Upper lobe of left lung (tissue), 6 donors: ENCODE results near the gene MAP2K5. TPM values are rescaled to one million over a fixed set of nuclear protein-coding genes. Genes with fewer than 3 reads are reported as not detected.

Experiments used
- ATAC-seq, 2 donors: fragments of 200-7000 bp; cut with Tn5 transposase; one replicate each; pipeline ENCODE4 v1.9.1; 2022; ENCODE audit warnings: mild to moderate bottlenecking in 2 of 2, moderate library complexity in 2 of 2; ENCODE audit not compliant: low FRiP score in 2 of 2
- DNase-seq, 2 donors: peaks; one replicate each; pipeline ENCODE4 v3.0.0-alpha.2; 2019 to 2020
- H3K27ac ChIP-seq, 4 donors: fragments of 200-600 bp; sonication (generic); one replicate each; pipeline ENCODE4 v1.5.1; 2016 to 2019
- H3K27me3 ChIP-seq, 4 donors: fragments of 200-600 bp; sonication (generic); one replicate each; pipeline ENCODE4 v1.5.1; 2017 to 2019
- H3K36me3 ChIP-seq, 4 donors: fragments of 200-600 bp; sonication (generic); one replicate each; pipeline ENCODE4 v1.5.1; 2016 to 2019
- H3K4me1 ChIP-seq, 4 donors: fragments of 200-600 bp; sonication (generic); one replicate each; pipeline ENCODE4 v1.5.1; 2018 to 2019
- H3K4me3 ChIP-seq, 4 donors: fragments of 200-600 bp; sonication (generic); one replicate each; pipeline ENCODE4 v1.5.1; 2017 to 2019; ENCODE audit warnings: mild to moderate bottlenecking in 2 of 4, moderate library complexity in 1 of 4
- H3K9me3 ChIP-seq, 4 donors: fragments of 200-600 bp; sonication (generic); one replicate each; pipeline ENCODE4 v1.5.1; 2018 to 2019
- EP300 ChIP-seq, 4 donors: sonication (generic); formaldehyde crosslinking; IDR thresholded peaks; one replicate each; pipeline ENCODE4 v1.5.1; 2017; ENCODE audit warnings: antibody characterized with exemption in 4 of 4, control low read depth in 2 of 4
- POLR2A ChIP-seq, 4 donors: fragments of 450-650 bp; IDR thresholded peaks; one replicate each; pipeline ENCODE4 v1.5.1; 2016 to 2017; ENCODE audit warnings: antibody characterized with exemption in 4 of 4, mild to moderate bottlenecking in 2 of 4
- POLR2AphosphoS5 ChIP-seq, 2 donors: sonication (generic); formaldehyde crosslinking; IDR thresholded peaks; one replicate each; pipeline ENCODE4 v1.5.1; 2017; ENCODE audit warnings: antibody characterized with exemption in 2 of 2
- WGBS, 2 donors: methylation state at CpG; one replicate each; pipeline ENCODE4 v1.1.5; 2017 to 2018; 5-methylcytosine and 5-hydroxymethylcytosine counted together
- total RNA-seq, 6 donors: library from RNA; depleted of rRNA in 4 of 6; stranded (reverse); fragments of >200 nt in 4 of 6; gene quantifications; one replicate each; pipeline versions ENCODE4 v1.1.0 to v1.2.1, GENCODE V29; 2016 to 2021
- TF ChIP-seq, protein P1 (sequence below), 6 experiments: fragments of 450-650 bp in 4 of 6; fragments of 200-600 bp in 2 of 6; sonication (generic) in 2 of 6; IDR thresholded peaks; one replicate each; pipeline ENCODE4 v1.5.1; 2016 to 2019; ENCODE audit warnings: antibody characterized with exemption in 6 of 6
- donor health status: DM: no; HTN: no; CAD: no; lungs with moderate emphysema.
- donor health status: DM: no; HTN: yes; CAD: no; lungs with severe emphysema.

MAP2K5 gene
- total RNA-seq, 6 donors from 2014 or later = 7.8 to 25.6 (median 16.0) TPM

DNA sequence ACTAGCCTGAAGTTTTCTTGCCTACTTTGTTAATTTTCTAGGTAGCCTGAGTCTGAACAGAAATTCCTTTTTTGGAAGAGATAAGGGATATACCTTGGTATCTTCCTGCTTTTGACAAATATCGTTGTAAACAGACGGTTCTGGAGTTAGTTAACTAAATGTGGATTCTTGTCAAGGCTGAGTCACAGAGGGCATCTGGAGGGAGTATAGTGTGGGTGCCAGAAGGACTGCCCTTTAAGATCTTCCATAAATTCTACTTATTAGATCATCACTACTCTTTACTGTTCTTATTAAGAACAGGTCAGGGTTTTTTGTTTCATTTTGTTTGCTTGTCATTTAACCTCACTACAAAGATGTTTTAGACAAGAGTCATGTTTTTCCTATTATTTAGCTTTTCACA lies 157.5 kb downstream of the MAP2K5 start:
- Histone ChIP-seq H3K9me3 (no peaks in the 10 kb centered on the region), H3K4me3 (no peak overlapping the region), H3K27me3 (no peaks in the 10 kb centered on the region), H3K27ac (no peak overlapping the region), H3K36me3 (peaks cover 0 to 11% (median 2%) of the 10 kb centered on the region in 4 donors), H3K4me1 (no peaks in the 10 kb centered on the region)
- ATAC-seq (no peak), DNase-seq (no peak)
- 95 to 100% methylated on average over 2 of the region's 2 CpGs for WGBS, 2 donors
- TF ChIP-seq POLR2A (IDR thresholded peaks at IDR 0.05) = no peak
- TF ChIP-seq EP300 (IDR thresholded peaks at IDR 0.05) = no peak
- TF ChIP-seq POLR2AphosphoS5 (IDR thresholded peaks at IDR 0.05) = no peak
- TF ChIP-seq, protein P1, sequence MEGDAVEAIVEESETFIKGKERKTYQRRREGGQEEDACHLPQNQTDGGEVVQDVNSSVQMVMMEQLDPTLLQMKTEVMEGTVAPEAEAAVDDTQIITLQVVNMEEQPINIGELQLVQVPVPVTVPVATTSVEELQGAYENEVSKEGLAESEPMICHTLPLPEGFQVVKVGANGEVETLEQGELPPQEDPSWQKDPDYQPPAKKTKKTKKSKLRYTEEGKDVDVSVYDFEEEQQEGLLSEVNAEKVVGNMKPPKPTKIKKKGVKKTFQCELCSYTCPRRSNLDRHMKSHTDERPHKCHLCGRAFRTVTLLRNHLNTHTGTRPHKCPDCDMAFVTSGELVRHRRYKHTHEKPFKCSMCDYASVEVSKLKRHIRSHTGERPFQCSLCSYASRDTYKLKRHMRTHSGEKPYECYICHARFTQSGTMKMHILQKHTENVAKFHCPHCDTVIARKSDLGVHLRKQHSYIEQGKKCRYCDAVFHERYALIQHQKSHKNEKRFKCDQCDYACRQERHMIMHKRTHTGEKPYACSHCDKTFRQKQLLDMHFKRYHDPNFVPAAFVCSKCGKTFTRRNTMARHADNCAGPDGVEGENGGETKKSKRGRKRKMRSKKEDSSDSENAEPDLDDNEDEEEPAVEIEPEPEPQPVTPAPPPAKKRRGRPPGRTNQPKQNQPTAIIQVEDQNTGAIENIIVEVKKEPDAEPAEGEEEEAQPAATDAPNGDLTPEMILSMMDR (IDR thresholded peaks at IDR 0.05) = no peak

DNA sequence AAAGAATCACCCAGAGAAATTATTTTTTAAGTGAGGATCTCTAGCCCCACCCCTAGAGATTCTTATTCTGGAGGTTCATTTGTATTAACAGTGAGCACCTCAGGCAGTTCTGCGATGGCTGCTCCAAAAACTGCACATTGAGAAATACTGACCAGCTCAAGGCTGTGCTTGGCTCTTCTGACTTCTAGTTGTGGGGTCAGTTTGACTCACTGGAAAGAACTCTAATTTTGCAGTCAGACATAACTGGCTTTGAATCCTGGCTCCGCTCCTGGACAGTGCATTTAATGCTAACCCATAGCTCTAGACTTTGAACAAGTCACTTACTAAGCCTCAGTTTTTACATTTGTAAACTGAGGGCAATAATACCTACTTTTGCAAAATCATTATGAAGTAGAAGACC lies 159.2 kb downstream of the MAP2K5 start:
- WGBS, 2 donors = 96 to 100% methylated on average over 2 of the region's 2 CpGs
- ATAC-seq (no peak), DNase-seq (no peak)
- H3K27ac ChIP-seq = no peak overlapping the region
- peaks cover 0 to 12% (median 2%) of the 10 kb centered on the region in 4 donors for H3K36me3 ChIP-seq
- H3K4me3 ChIP-seq = no peak overlapping the region
- H3K9me3 ChIP-seq = no peaks in the 10 kb centered on the region
- H3K4me1 ChIP-seq = no peaks in the 10 kb centered on the region
- no peak for TF ChIP-seq POLR2AphosphoS5 (IDR thresholded peaks at IDR 0.05)
- TF ChIP-seq POLR2A (IDR thresholded peaks at IDR 0.05) = no peak
- TF ChIP-seq, protein P1 (IDR thresholded peaks at IDR 0.05) = no peak
- no peak for TF ChIP-seq EP300 (IDR thresholded peaks at IDR 0.05)
- H3K27me3 ChIP-seq = no peaks in the 10 kb centered on the region

DNA sequence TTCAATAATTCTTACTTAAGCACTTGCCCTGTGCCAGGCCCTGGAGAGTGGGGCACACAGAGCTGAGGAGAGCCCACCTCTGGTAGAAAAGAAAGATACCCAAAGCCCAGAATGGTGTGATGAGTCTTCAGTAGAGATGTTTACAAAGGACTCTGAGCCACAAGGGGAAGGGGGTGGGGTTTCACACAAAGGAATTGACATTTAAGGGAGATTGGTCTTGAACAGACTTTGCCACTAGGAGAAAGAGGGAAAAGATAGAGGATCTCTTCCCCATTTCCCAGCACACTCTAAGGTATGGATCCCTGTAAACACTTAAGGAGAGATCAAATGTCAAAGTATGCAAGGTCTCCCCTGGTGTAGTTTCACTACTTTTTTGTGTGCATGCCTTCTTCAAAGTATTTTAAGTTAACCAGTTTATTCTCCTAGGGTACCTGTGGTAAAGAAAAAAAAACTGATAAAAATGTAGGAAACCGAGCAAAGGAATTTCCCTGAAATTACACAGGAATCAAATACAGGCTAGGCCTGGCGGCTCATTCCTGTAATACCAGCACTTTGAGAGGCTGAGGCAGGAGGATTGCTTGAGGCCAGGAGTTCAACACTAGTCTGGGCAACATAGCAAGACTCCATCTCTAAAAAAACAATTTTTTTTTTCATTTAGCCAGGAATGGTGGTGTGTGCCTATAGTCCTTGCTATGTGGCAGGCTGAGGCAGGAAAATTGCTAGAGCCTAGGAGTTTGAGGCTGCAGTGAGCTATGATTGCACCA lies 165.2 kb downstream of the MAP2K5 start:
- no peak for ATAC-seq
- 87 to 88% methylated on average over 2 of the region's 2 CpGs for WGBS, 2 donors
- DNase-seq = no peak

DNA sequence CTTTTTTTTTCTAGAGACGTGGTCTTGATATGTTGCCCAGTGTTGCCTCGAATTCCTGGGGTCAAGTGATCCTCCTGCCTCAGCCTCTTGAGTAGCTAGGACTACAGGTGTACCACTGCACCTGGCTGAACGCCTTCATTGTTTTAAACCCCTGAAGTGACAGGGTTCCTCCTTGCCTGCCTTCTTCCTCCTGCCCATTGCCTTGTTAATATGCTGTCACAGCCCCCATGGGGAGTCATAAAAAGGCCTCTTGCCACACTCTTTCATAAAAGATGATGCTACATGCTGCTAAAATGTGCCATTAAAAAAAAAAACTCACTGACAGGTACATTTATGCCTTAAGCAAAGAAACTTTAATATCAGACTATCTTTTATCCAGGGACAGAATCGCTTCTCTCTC lies 166.0 kb downstream of the MAP2K5 start:
- H3K4me3 ChIP-seq = no peak overlapping the region
- peaks cover 0 to 9% (median 2%) of the 10 kb centered on the region in 4 donors for H3K36me3 ChIP-seq
- no peak overlapping the region for H3K27ac ChIP-seq
- ATAC-seq (no peak), DNase-seq (no peak)
- no peaks in the 10 kb centered on the region for H3K4me1 ChIP-seq
- H3K9me3 ChIP-seq = no peaks in the 10 kb centered on the region
- TF ChIP-seq EP300 (IDR thresholded peaks at IDR 0.05) (no peak), POLR2AphosphoS5 (IDR thresholded peaks at IDR 0.05) (no peak), POLR2A (IDR thresholded peaks at IDR 0.05) (no peak)
- TF ChIP-seq, protein P1 (IDR thresholded peaks at IDR 0.05) = no peak
- H3K27me3 ChIP-seq = no peaks in the 10 kb centered on the region
- 85 to 88% methylated on average over 4 of the region's 4 CpGs for WGBS, 2 donors

More for the DNA sequence above, 165.2 kb downstream of the MAP2K5 start:
- TF ChIP-seq POLR2AphosphoS5 (IDR thresholded peaks at IDR 0.05) = no peak
- no peak for TF ChIP-seq POLR2A (IDR thresholded peaks at IDR 0.05)
- no peak for TF ChIP-seq EP300 (IDR thresholded peaks at IDR 0.05)
- TF ChIP-seq, protein P1 (IDR thresholded peaks at IDR 0.05) = no peak
- Histone ChIP-seq H3K36me3 (peaks cover 0 to 16% (median 2%) of the 10 kb centered on the region in 4 donors), H3K9me3 (no peaks in the 10 kb centered on the region), H3K4me1 (no peaks in the 10 kb centered on the region), H3K27ac (no peak overlapping the region), H3K27me3 (no peaks in the 10 kb centered on the region), H3K4me3 (no peak overlapping the region)

DNA sequence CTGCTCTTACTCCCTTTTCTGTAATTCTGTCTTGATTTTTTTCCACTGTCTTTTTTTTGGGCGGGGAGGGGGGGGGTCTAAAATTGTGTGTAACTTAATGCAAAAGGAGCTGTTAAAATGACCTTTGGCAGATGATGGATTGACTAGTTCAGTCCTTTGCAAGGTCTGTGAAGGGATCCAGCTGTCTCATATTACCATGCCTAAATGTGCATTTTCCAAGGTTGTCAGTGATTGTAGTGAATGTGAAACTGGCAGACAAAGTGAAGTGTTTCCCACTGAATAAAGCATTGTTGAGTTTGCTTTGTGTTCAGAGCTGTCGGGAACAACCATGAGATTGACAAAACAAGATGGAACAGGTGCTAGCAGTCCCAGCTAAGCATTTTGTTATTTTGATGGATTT lies 172.7 kb downstream of the MAP2K5 start:
- no peak overlapping the region for H3K4me3 ChIP-seq
- H3K27ac ChIP-seq = no peak overlapping the region
- H3K9me3 ChIP-seq = no peaks in the 10 kb centered on the region
- DNase-seq (no peak), ATAC-seq (no peak)
- peaks cover 0 to 4% (median 0%) of the 10 kb centered on the region in 4 donors for H3K36me3 ChIP-seq
- H3K4me1 ChIP-seq = no peaks in the 10 kb centered on the region
- 77 to 96% methylated on average over 2 of the region's 2 CpGs for WGBS, 2 donors
- H3K27me3 ChIP-seq = no peaks in the 10 kb centered on the region
- TF ChIP-seq POLR2AphosphoS5 (IDR thresholded peaks at IDR 0.05) = no peak
- TF ChIP-seq EP300 (IDR thresholded peaks at IDR 0.05) = no peak
